ENCODE data around the gene ZNF660.

- TF ChIP-seq POLR2A (IDR thresholded peaks at IDR 0.05) (no peak), CTCF (IDR thresholded peaks at IDR 0.05) (no peak), POLR2AphosphoS5 (IDR thresholded peaks at IDR 0.05) (no peak)
Observed at GRCh38 chr3:44647771-44648170, 63.0 kb downstream of the ZNF660 start.

All from prostate gland (tissue), 2 donors.